ENCODE measurements around the gene ELF4.

DNA sequence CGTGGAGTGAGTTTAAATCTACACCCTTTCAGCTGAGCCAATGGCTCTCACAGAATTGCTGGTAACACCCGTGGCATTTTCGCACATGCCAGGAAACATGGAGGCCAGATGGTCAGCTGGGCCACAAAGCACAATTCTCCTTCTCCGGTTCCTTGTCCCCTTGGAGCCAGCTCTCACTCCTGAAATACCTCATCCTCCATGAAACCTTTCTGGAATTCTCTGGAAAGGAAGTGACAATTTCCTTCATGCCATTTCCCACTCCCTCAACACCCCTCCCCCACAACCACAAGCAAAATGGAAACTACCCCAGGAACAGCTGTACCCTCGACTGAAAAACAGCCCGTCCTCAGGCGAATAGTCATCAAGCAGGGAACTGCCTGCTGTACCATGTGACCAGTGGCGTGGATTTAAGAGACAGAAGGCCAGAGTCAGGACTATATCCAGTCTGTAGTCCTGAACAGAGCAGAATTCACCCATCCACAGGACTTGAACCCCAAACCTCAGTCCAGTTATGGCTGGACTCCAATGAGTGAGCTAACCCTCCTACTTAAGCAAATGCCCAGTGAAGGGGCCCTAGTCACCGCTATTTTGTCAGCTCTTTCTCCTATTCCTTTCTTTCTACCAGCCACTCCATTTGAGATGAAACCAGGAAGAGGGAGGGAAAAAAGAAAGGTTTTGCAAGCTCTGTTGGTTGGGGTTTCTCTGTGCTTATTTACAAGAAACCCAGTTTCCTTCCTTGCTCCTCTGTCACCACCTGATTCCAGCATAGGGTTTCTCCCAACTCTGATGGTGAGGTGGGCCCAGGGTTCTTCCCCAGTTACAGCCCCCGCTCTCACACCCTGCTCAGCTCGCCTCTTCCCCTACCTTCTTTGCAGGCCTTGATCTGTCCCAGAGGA lies 24.5 kb downstream of the ELF4 start:
- TF ChIP-seq ZFP3 (CRISPR knock-in tag; IDR thresholded peaks at IDR 0.05) (no peak), RARB (CRISPR knock-in tag; IDR thresholded peaks at IDR 0.05) (no peak), ZFP30 (CRISPR knock-in tag; IDR thresholded peaks at IDR 0.05) (no peak), TOX (CRISPR knock-in tag; IDR thresholded peaks at IDR 0.05; ENCODE audit: borderline replicate concordance) (no peak), ARNTL (CRISPR knock-in tag; IDR thresholded peaks at IDR 0.05; ENCODE audit: borderline replicate concordance, low read depth) (no peak), ZNF8 (CRISPR knock-in tag; IDR thresholded peaks at IDR 0.05) (no peak), ZNF565 (CRISPR knock-in tag; conservative IDR thresholded peaks at IDR 0.05; ENCODE audit: low read depth) (no peak), BACH2 (CRISPR knock-in tag; IDR thresholded peaks at IDR 0.05; ENCODE audit: borderline replicate concordance) (no peak), SNAI2 (CRISPR knock-in tag; IDR thresholded peaks at IDR 0.05) (no peak), PPARA (CRISPR knock-in tag; IDR thresholded peaks at IDR 0.05; ENCODE audit: borderline replicate concordance) (no peak)
- TF ChIP-seq, protein P1, sequence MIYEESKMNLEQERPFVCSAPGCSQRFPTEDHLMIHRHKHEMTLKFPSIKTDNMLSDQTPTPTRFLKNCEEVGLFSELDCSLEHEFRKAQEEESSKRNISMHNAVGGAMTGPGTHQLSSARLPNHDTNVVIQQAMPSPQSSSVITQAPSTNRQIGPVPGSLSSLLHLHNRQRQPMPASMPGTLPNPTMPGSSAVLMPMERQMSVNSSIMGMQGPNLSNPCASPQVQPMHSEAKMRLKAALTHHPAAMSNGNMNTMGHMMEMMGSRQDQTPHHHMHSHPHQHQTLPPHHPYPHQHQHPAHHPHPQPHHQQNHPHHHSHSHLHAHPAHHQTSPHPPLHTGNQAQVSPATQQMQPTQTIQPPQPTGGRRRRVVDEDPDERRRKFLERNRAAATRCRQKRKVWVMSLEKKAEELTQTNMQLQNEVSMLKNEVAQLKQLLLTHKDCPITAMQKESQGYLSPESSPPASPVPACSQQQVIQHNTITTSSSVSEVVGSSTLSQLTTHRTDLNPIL (CRISPR knock-in tag; IDR thresholded peaks at IDR 0.05; ENCODE audit: low read depth): no peak
- TF ChIP-seq, protein P2, sequence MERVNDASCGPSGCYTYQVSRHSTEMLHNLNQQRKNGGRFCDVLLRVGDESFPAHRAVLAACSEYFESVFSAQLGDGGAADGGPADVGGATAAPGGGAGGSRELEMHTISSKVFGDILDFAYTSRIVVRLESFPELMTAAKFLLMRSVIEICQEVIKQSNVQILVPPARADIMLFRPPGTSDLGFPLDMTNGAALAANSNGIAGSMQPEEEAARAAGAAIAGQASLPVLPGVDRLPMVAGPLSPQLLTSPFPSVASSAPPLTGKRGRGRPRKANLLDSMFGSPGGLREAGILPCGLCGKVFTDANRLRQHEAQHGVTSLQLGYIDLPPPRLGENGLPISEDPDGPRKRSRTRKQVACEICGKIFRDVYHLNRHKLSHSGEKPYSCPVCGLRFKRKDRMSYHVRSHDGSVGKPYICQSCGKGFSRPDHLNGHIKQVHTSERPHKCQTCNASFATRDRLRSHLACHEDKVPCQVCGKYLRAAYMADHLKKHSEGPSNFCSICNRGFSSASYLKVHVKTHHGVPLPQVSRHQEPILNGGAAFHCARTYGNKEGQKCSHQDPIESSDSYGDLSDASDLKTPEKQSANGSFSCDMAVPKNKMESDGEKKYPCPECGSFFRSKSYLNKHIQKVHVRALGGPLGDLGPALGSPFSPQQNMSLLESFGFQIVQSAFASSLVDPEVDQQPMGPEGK (CRISPR knock-in tag; IDR thresholded peaks at IDR 0.05; ENCODE audit: borderline replicate concordance): no peak
